GM23338 (cell line): ENCODE measurements around the gene ACTR6. TPM values are rescaled to one million over a fixed set of nuclear protein-coding genes. Genes with fewer than 3 reads are reported as not detected.

Experiments
- ATAC-seq: fragments of 200-7000 bp; cut with Tn5 transposase; 3 replicates; pipeline ENCODE4 v1.9.1; 2020
- DNase-seq: peaks from one replicate; pipeline ENCODE4 v3.0.0-alpha.2; 2015; ENCODE audit warnings: low spot score
- H2AFZ ChIP-seq: fragments of 200-600 bp; sonication (generic); 2 replicates; pipeline ENCODE4 v1.8.0; 2016; ENCODE audit warnings: antibody characterized with exemption, mild to moderate bottlenecking, moderate library complexity
- H3F3A ChIP-seq: fragments of 200-600 bp; sonication (generic); replicated peaks from 2 replicates; pipeline ENCODE4 v1.8.0; 2017; ENCODE audit warnings: antibody characterized with exemption, mixed run types, low read depth
- H3K27ac ChIP-seq: fragments of 200-600 bp; sonication (generic); 2 replicates; pipeline ENCODE4 v1.6.1; 2016; ENCODE audit warnings: low read depth
- H3K27me3 ChIP-seq: fragments of 200-600 bp; sonication (generic); 2 replicates; pipeline ENCODE4 v1.8.0; 2016; ENCODE audit warnings: mild to moderate bottlenecking, mixed run types, moderate library complexity; ENCODE audit not compliant: insufficient read depth
- H3K36me3 ChIP-seq: fragments of 200-600 bp; sonication (generic); 2 replicates; pipeline ENCODE4 v1.8.0; 2016; ENCODE audit warnings: mild to moderate bottlenecking; ENCODE audit not compliant: insufficient read depth
- H3K4me1 ChIP-seq: fragments of 200-600 bp; sonication (generic); 2 replicates; pipeline ENCODE4 v1.8.0; 2016; ENCODE audit warnings: mild to moderate bottlenecking, moderate library complexity; ENCODE audit not compliant: insufficient read depth
- H3K4me2 ChIP-seq: fragments of 200-600 bp; sonication (generic); 2 replicates; pipeline ENCODE4 v1.7.1; 2017; ENCODE audit warnings: mixed run types
- H3K4me3 ChIP-seq: fragments of 200-600 bp; sonication (generic); 2 replicates; pipeline ENCODE4 v1.6.1; 2016; ENCODE audit warnings: mixed run types
- H3K79me2 ChIP-seq: fragments of 200-600 bp; sonication (generic); replicated peaks from 2 replicates; pipeline ENCODE4 v1.8.0; 2017; ENCODE audit warnings: mild to moderate bottlenecking; ENCODE audit not compliant: insufficient read depth
- H3K9me2 ChIP-seq: fragments of 200-600 bp; sonication (generic); 2 replicates; pipeline ENCODE4 v1.8.0; 2017; ENCODE audit not compliant: insufficient read depth
- H4K20me1 ChIP-seq: fragments of 200-600 bp; sonication (generic); replicated peaks from 2 replicates; pipeline ENCODE4 v1.8.0; 2017; ENCODE audit warnings: mild to moderate bottlenecking; ENCODE audit not compliant: insufficient read depth
- H3K27ac Mint-ChIP-seq: 2 replicates; pipeline ENCODE4 v1.8.0; 2020; ENCODE audit warnings: inconsistent platforms, mild to moderate bottlenecking, moderate library complexity, mixed read lengths
- H3K27me3 Mint-ChIP-seq: 3 replicates; pipeline ENCODE4 v1.8.0; 2022; ENCODE audit warnings: low read depth, mild to moderate bottlenecking, moderate library complexity, mixed read lengths, inconsistent platforms; ENCODE audit not compliant: insufficient read depth, poor library complexity
- H3K36me3 Mint-ChIP-seq: 3 replicates; pipeline ENCODE4 v1.8.0; 2021; ENCODE audit warnings: low read depth, mild to moderate bottlenecking, inconsistent platforms, moderate library complexity, mixed read lengths
- H3K4me1 Mint-ChIP-seq: 3 replicates; pipeline ENCODE4 v1.8.0; 2020; ENCODE audit warnings: mild to moderate bottlenecking, inconsistent platforms, mixed read lengths
- H3K4me3 Mint-ChIP-seq: 3 replicates; pipeline ENCODE4 v1.8.0; 2021; ENCODE audit warnings: moderate library complexity, mild to moderate bottlenecking, inconsistent platforms, mixed read lengths
- H3K9me3 Mint-ChIP-seq: 3 replicates; pipeline ENCODE4 v1.8.0; 2020; ENCODE audit warnings: moderate library complexity, mild to moderate bottlenecking, inconsistent platforms, mixed read lengths
- CREB1 ChIP-seq: fragments of 250-450 bp; sonication (Bioruptor Pico); IDR thresholded peaks from 2 replicates; pipeline ENCODE4 v1.5.0; 2020; ENCODE audit warnings: low read depth, mild to moderate bottlenecking, moderate library complexity
- ETS1 ChIP-seq: IDR thresholded peaks from 2 replicates; pipeline ENCODE4 v1.6.1; 2016; ENCODE audit warnings: antibody characterized with exemption
- EZH2 ChIP-seq: fragments of 200-600 bp; sonication (generic); IDR thresholded peaks from one replicate; pipeline ENCODE4 v1.8.0; 2017; ENCODE audit warnings: antibody characterized with exemption, mild to moderate bottlenecking, low read depth; ENCODE audit not compliant: unreplicated experiment
- EZH2phosphoT487 ChIP-seq: fragments of 200-600 bp; sonication (generic); IDR thresholded peaks from one replicate; pipeline ENCODE4 v1.8.1; 2018; ENCODE audit warnings: antibody characterized with exemption; ENCODE audit not compliant: unreplicated experiment
- JUNB ChIP-seq: IDR thresholded peaks from one replicate; pipeline ENCODE4 v1.6.1; 2016; ENCODE audit warnings: antibody characterized with exemption; ENCODE audit not compliant: unreplicated experiment
- NANOG ChIP-seq: IDR thresholded peaks from 2 replicates; pipeline ENCODE4 v1.6.1; 2016; ENCODE audit warnings: antibody characterized with exemption, borderline replicate concordance
- POLR2AphosphoS5 ChIP-seq: IDR thresholded peaks from 2 replicates; pipeline ENCODE4 v1.6.1; 2016; ENCODE audit warnings: antibody characterized with exemption, low read depth
- STAT1 ChIP-seq: IDR thresholded peaks from one replicate; pipeline ENCODE4 v1.6.1; 2016; ENCODE audit warnings: antibody characterized with exemption; ENCODE audit not compliant: unreplicated experiment
- ZNF114 ChIP-seq: fragments of 250-450 bp; sonication (Bioruptor Pico); IDR thresholded peaks from 2 replicates; pipeline ENCODE4 v1.5.0; 2020; ENCODE audit warnings: mild to moderate bottlenecking, moderate library complexity
- ZNF331 ChIP-seq: fragments of 250-450 bp; sonication (Bioruptor Pico); IDR thresholded peaks from 2 replicates; pipeline ENCODE4 v1.5.0; 2020; ENCODE audit warnings: low read depth, mild to moderate bottlenecking, moderate library complexity
- polyA plus RNA-seq: library from polyadenylated mRNA; unstranded; fragments of >200 nt; fragmentation: Nextera tagmentation; extraction: Ambion mirVana; gene quantifications from 2 replicates; pipeline ENCODE4 v1.2.1, GENCODE V29; 2016
- total RNA-seq: library from RNA; depleted of rRNA; stranded (reverse); fragments of >200 nt; shearing (Covaris generic); gene quantifications from 2 replicates; pipeline ENCODE4 v1.2.3, GENCODE V29; 2014
- TF ChIP-seq, protein P1 (sequence below): IDR thresholded peaks from one replicate; pipeline ENCODE4 v1.6.1; 2018; ENCODE audit warnings: antibody characterized with exemption; ENCODE audit not compliant: unreplicated experiment
- TF ChIP-seq, protein P2 (sequence below): fragments of 250-450 bp; sonication (Bioruptor Pico); IDR thresholded peaks from 2 replicates; pipeline ENCODE4 v1.5.0; 2020; ENCODE audit warnings: mild to moderate bottlenecking, moderate library complexity
- TF ChIP-seq, protein P3 (sequence below), 2 experiments: fragments of 200-600 bp in 1 of 2; sonication (generic) in 1 of 2; conservative IDR thresholded peaks; 2 replicates each; pipeline versions ENCODE4 v1.5.1 to v1.6.1; 2016 to 2017; ENCODE audit warnings: antibody characterized with exemption in 2 of 2, low read depth in 2 of 2, mild to moderate bottlenecking in 2 of 2, moderate library complexity in 1 of 2

Gene ACTR6
- total and polyA plus RNA-seq, 2 experiments from 2014 or later = 30.1 to 42.5 TPM

DNA sequence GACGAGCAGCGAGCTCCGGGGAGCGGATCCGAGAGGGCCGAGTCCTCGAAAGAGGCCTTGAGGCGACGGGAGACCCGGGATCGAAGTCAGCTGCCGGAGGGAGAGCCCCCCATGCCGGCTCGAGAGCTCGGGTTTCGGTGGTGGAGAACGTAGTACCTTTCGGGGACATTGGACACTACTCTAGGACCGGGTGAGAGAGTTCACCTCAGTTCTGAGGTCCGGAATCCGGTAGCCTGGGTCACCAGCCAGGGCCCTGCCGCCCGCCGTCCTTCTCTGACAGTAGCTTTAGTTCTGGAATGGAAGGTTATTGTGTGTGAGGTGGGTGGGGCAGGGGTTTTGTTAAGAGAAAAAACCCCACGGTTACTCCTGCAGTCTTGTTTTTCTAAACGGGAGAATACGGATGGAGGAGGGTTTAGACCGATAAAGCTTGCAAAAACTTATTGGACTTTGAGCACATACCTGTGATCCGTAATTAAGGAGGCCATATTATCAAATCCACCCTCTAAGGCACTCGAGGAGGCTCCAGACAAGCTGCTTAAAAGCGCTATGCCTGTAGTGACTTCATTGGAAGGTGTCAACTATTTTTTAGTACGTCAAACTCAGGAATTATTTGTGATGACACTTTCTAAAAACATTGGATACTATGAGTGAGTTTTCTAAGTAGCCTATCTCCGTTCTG is 67.1 kb downstream of the ACTR6 start:
- H3K36me3 ChIP-seq = no peaks in the 10 kb centered on the region
- TF ChIP-seq, protein P1, sequence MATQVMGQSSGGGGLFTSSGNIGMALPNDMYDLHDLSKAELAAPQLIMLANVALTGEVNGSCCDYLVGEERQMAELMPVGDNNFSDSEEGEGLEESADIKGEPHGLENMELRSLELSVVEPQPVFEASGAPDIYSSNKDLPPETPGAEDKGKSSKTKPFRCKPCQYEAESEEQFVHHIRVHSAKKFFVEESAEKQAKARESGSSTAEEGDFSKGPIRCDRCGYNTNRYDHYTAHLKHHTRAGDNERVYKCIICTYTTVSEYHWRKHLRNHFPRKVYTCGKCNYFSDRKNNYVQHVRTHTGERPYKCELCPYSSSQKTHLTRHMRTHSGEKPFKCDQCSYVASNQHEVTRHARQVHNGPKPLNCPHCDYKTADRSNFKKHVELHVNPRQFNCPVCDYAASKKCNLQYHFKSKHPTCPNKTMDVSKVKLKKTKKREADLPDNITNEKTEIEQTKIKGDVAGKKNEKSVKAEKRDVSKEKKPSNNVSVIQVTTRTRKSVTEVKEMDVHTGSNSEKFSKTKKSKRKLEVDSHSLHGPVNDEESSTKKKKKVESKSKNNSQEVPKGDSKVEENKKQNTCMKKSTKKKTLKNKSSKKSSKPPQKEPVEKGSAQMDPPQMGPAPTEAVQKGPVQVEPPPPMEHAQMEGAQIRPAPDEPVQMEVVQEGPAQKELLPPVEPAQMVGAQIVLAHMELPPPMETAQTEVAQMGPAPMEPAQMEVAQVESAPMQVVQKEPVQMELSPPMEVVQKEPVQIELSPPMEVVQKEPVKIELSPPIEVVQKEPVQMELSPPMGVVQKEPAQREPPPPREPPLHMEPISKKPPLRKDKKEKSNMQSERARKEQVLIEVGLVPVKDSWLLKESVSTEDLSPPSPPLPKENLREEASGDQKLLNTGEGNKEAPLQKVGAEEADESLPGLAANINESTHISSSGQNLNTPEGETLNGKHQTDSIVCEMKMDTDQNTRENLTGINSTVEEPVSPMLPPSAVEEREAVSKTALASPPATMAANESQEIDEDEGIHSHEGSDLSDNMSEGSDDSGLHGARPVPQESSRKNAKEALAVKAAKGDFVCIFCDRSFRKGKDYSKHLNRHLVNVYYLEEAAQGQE = no peak
- TF ChIP-seq ZNF114 (CRISPR knock-in tag) = no peak
- TF ChIP-seq ZNF331 (CRISPR knock-in tag) = no peak
- no peak for TF ChIP-seq STAT1
- no peak for TF ChIP-seq EZH2
- TF ChIP-seq ETS1 = no peak
- TF ChIP-seq, protein P2, sequence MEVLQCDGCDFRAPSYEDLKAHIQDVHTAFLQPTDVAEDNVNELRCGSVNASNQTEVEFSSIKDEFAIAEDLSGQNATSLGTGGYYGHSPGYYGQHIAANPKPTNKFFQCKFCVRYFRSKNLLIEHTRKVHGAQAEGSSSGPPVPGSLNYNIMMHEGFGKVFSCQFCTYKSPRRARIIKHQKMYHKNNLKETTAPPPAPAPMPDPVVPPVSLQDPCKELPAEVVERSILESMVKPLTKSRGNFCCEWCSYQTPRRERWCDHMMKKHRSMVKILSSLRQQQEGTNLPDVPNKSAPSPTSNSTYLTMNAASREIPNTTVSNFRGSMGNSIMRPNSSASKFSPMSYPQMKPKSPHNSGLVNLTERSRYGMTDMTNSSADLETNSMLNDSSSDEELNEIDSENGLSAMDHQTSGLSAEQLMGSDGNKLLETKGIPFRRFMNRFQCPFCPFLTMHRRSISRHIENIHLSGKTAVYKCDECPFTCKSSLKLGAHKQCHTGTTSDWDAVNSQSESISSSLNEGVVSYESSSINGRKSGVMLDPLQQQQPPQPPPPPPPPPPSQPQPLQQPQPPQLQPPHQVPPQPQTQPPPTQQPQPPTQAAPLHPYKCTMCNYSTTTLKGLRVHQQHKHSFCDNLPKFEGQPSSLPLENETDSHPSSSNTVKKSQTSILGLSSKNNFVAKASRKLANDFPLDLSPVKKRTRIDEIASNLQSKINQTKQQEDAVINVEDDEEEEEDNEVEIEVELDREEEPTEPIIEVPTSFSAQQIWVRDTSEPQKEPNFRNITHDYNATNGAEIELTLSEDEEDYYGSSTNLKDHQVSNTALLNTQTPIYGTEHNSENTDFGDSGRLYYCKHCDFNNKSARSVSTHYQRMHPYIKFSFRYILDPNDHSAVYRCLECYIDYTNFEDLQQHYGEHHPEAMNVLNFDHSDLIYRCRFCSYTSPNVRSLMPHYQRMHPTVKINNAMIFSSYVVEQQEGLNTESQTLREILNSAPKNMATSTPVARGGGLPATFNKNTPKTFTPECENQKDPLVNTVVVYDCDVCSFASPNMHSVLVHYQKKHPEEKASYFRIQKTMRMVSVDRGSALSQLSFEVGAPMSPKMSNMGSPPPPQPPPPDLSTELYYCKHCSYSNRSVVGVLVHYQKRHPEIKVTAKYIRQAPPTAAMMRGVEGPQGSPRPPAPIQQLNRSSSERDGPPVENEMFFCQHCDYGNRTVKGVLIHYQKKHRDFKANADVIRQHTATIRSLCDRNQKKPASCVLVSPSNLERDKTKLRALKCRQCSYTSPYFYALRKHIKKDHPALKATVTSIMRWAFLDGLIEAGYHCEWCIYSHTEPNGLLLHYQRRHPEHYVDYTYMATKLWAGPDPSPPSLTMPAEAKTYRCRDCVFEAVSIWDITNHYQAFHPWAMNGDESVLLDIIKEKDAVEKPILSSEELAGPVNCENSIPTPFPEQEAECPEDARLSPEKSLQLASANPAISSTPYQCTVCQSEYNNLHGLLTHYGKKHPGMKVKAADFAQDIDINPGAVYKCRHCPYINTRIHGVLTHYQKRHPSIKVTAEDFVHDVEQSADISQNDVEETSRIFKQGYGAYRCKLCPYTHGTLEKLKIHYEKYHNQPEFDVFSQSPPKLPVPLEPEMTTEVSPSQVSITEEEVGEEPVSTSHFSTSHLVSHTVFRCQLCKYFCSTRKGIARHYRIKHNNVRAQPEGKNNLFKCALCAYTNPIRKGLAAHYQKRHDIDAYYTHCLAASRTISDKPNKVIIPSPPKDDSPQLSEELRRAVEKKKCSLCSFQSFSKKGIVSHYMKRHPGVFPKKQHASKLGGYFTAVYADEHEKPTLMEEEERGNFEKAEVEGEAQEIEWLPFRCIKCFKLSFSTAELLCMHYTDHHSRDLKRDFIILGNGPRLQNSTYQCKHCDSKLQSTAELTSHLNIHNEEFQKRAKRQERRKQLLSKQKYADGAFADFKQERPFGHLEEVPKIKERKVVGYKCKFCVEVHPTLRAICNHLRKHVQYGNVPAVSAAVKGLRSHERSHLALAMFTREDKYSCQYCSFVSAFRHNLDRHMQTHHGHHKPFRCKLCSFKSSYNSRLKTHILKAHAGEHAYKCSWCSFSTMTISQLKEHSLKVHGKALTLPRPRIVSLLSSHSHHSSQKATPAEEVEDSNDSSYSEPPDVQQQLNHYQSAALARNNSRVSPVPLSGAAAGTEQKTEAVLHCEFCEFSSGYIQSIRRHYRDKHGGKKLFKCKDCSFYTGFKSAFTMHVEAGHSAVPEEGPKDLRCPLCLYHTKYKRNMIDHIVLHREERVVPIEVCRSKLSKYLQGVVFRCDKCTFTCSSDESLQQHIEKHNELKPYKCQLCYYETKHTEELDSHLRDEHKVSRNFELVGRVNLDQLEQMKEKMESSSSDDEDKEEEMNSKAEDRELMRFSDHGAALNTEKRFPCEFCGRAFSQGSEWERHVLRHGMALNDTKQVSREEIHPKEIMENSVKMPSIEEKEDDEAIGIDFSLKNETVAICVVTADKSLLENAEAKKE (CRISPR knock-in tag) = no peak
- no peak for TF ChIP-seq CREB1
- TF ChIP-seq EZH2phosphoT487 = no peak
- TF ChIP-seq, protein P3, sequence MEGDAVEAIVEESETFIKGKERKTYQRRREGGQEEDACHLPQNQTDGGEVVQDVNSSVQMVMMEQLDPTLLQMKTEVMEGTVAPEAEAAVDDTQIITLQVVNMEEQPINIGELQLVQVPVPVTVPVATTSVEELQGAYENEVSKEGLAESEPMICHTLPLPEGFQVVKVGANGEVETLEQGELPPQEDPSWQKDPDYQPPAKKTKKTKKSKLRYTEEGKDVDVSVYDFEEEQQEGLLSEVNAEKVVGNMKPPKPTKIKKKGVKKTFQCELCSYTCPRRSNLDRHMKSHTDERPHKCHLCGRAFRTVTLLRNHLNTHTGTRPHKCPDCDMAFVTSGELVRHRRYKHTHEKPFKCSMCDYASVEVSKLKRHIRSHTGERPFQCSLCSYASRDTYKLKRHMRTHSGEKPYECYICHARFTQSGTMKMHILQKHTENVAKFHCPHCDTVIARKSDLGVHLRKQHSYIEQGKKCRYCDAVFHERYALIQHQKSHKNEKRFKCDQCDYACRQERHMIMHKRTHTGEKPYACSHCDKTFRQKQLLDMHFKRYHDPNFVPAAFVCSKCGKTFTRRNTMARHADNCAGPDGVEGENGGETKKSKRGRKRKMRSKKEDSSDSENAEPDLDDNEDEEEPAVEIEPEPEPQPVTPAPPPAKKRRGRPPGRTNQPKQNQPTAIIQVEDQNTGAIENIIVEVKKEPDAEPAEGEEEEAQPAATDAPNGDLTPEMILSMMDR (conservative IDR thresholded peaks at IDR 0.05; ENCODE audit: low read depth in 2 of 2) = no peak
- no peak for TF ChIP-seq NANOG
- no peak for TF ChIP-seq POLR2AphosphoS5
- TF ChIP-seq JUNB = no peak
- H3K4me3 Mint-ChIP-seq = peak overlapping the region; percentile 99
- H3K27me3 ChIP-seq = no peaks in the 10 kb centered on the region
- H3F3A ChIP-seq = no peaks in the 10 kb centered on the region
- peaks cover 52% of the 10 kb centered on the region for H3K79me2 ChIP-seq
- ATAC-seq = peak; percentile 36
- H4K20me1 ChIP-seq = peaks cover 9% of the 10 kb centered on the region; the same call in 1 of the 2 replicates
- H3K27me3 Mint-ChIP-seq = peaks cover 8% of the 10 kb centered on the region
- peaks cover 22% of the 10 kb centered on the region for H3K4me1 Mint-ChIP-seq
- H3K4me1 ChIP-seq = peaks cover 22% of the 10 kb centered on the region
- peak overlapping the region; percentile 84 for H3K4me3 ChIP-seq
- no peaks in the 10 kb centered on the region for H3K9me2 ChIP-seq
- H2AFZ ChIP-seq = peak overlapping the region; percentile 68; the same call in 1 of the 2 replicates
- H3K4me2 ChIP-seq = peak overlapping the region; percentile 94
- no peaks in the 10 kb centered on the region for H3K9me3 Mint-ChIP-seq
- no peaks in the 10 kb centered on the region; the same call in 2 of the 3 replicates for H3K36me3 Mint-ChIP-seq
- peak overlapping the region; percentile 97 for H3K27ac ChIP-seq
- DNase-seq = peak; percentile 39
- H3K27ac Mint-ChIP-seq = no peak overlapping the region
